Stimulated activated effector memory CD8-positive, alpha-beta T cell treated with anti-CD3 and anti-CD28 coated beads, Interleukin-12 subunit alpha, Interleukin-12 subunit beta, amount 100 ng/mL, for 72 hours (primary cell): ENCODE results near the gene CCDC102A.

Experiments used
- ATAC-seq: fragments of 150-1000 bp; cut with Tn5 transposase; 2 replicates; pipeline ENCODE4 v1.10.0; 2021
- DNase-seq, 2 donors: peaks; one replicate each; pipeline ENCODE4 v3.0.0; 2021 to 2022; ENCODE audit warnings: low spot score in 2 of 2
- H3K27ac Mint-ChIP-seq: one replicate; pipeline ENCODE4 v1.8.0; 2022; ENCODE audit warnings: mild to moderate bottlenecking, mixed read lengths
- H3K36me3 Mint-ChIP-seq: one replicate; pipeline ENCODE4 v1.8.0; 2022; ENCODE audit warnings: mild to moderate bottlenecking, mixed read lengths
- H3K4me1 Mint-ChIP-seq: one replicate; pipeline ENCODE4 v1.8.0; 2022; ENCODE audit warnings: mixed read lengths
- H3K4me3 Mint-ChIP-seq: one replicate; pipeline ENCODE4 v1.8.0; 2022; ENCODE audit warnings: mild to moderate bottlenecking, mixed read lengths
- H3K9me3 Mint-ChIP-seq: one replicate; pipeline ENCODE4 v1.8.0; 2022; ENCODE audit warnings: mixed read lengths

Gene CCDC102A

DNA sequence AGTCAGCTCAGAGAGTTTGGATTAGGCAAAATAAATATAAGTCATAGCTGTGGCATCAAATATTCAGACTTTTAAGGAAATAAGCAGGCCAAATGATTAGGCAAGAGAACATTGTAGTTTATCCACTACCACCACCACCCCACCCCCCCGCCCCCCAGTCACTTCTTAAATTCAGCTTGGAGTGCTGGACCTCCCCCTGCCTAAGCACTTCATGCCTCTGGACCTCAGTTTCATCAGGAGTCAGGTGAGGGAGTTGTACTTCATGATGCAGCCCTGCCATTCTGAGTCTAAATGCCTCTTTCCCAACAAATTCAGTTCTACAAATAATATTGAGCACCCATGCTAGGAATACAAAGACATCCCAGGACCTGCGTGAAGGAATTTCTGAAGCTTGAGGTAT lies 71.8 kb downstream of the CCDC102A start:
- no peaks in the 10 kb centered on the region for H3K9me3 Mint-ChIP-seq
- no peak overlapping the region for H3K4me3 Mint-ChIP-seq
- H3K36me3 Mint-ChIP-seq = peaks cover 88% of the 10 kb centered on the region
- peaks cover 38% of the 10 kb centered on the region for H3K4me1 Mint-ChIP-seq
- DNase-seq (no peak), ATAC-seq (no peak)
- H3K27ac Mint-ChIP-seq = peak overlapping the region; percentile 99

DNA sequence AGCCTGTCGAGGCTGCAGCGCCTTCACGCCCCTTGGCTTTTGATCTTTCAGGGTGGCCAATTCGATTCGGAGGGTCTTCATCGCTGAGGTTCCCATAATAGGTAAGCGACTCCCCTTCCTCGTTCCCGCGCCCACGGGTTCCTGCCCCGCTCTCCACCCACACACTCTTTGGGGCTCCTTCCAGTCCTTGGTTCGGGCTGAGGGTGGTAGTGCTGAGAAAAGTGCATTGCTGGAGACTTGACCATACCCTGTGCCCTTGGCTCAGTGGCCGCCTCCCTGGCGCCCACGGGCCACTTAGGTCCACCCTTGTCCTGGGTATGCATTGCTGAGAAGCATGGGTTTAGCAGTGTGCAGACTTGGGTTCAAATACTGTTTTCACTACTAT lies 73.4 kb downstream of the CCDC102A start:
- peaks cover 78% of the 10 kb centered on the region for H3K36me3 Mint-ChIP-seq
- peak overlapping the region; percentile 99 for H3K27ac Mint-ChIP-seq
- H3K9me3 Mint-ChIP-seq = no peaks in the 10 kb centered on the region
- ATAC-seq = peak; percentile 40
- peak overlapping the region; percentile 98 for H3K4me3 Mint-ChIP-seq
- H3K4me1 Mint-ChIP-seq = peaks cover 38% of the 10 kb centered on the region
- no peak for DNase-seq

- peak; percentile 97 for DNase-seq
- peaks cover 77% of the 10 kb centered on the region for H3K36me3 Mint-ChIP-seq
- H3K9me3 Mint-ChIP-seq = no peaks in the 10 kb centered on the region
- H3K27ac Mint-ChIP-seq = peak within 1 kb of the TSS; percentile 99
- peak within 1 kb of the TSS; percentile 98 for H3K4me3 Mint-ChIP-seq
- H3K4me1 Mint-ChIP-seq = peaks cover 38% of the 10 kb centered on the region
- ATAC-seq = peak; percentile 97
These were observed 74.0 kb downstream of the CCDC102A start, which contains the start of gene POLR2C for GRCh38 chr16:57462209-57462977. Gene POLR2C (plus strand): TSS chr16:57462679. CDS start chr16:57462725, 46 bp downstream.
